Vagina (tissue), 2 donors: ENCODE measurements around the gene AKAP6.

Source experiments
- POLR2A ChIP-seq, 2 donors: fragments of 450-650 bp; IDR thresholded peaks; one replicate each; pipeline ENCODE4 v1.6.1; 2017; ENCODE audit warnings: antibody characterized with exemption in 2 of 2, mild to moderate bottlenecking in 2 of 2, moderate library complexity in 2 of 2
- POLR2AphosphoS5 ChIP-seq, 2 donors: sonication (generic); formaldehyde crosslinking; IDR thresholded peaks; one replicate each; pipeline ENCODE4 v1.9.0; 2017; ENCODE audit warnings: antibody characterized with exemption in 2 of 2, mild to moderate bottlenecking in 2 of 2, low read depth in 1 of 2; ENCODE audit not compliant: insufficient read depth in 1 of 2
- TF ChIP-seq, protein P1 (sequence below), 3 experiments: fragments of 450-650 bp in 2 of 3; fragments of 200-600 bp in 1 of 3; sonication (generic) in 1 of 3; IDR thresholded peaks; one replicate each; pipeline ENCODE4 v1.5.1; 2017 to 2019; ENCODE audit warnings: antibody characterized with exemption in 3 of 3, mild to moderate bottlenecking in 2 of 3, moderate library complexity in 2 of 3

GRCh38 chr14:32675433-32675832 is 346.3 kb downstream of the AKAP6 start:
- TF ChIP-seq POLR2AphosphoS5 (IDR thresholded peaks at IDR 0.05; ENCODE audit: insufficient read depth in 1 of 2, low read depth in 1 of 2) (no peak), POLR2A (IDR thresholded peaks at IDR 0.05) (no peak)
- TF ChIP-seq, protein P1, sequence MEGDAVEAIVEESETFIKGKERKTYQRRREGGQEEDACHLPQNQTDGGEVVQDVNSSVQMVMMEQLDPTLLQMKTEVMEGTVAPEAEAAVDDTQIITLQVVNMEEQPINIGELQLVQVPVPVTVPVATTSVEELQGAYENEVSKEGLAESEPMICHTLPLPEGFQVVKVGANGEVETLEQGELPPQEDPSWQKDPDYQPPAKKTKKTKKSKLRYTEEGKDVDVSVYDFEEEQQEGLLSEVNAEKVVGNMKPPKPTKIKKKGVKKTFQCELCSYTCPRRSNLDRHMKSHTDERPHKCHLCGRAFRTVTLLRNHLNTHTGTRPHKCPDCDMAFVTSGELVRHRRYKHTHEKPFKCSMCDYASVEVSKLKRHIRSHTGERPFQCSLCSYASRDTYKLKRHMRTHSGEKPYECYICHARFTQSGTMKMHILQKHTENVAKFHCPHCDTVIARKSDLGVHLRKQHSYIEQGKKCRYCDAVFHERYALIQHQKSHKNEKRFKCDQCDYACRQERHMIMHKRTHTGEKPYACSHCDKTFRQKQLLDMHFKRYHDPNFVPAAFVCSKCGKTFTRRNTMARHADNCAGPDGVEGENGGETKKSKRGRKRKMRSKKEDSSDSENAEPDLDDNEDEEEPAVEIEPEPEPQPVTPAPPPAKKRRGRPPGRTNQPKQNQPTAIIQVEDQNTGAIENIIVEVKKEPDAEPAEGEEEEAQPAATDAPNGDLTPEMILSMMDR (IDR thresholded peaks at IDR 0.05) = no peak
